Esophagus mucosa (tissue), 1 donor: ENCODE data around the gene C2orf42. TPM values are rescaled to one million over a fixed set of nuclear protein-coding genes. Genes with fewer than 3 reads are reported as not detected.
A peak's percentile ranks its signal among the peaks of the same experiment; 100 is the strongest.
"Not testable (repeated sequence)": the region's sequence is repeated elsewhere in the genome, so short reads cannot be mapped to it uniquely, and the experiment has no call there.

Source experiments
- ATAC-seq: fragments of 200-7000 bp; cut with Tn5 transposase; one replicate; pipeline ENCODE4 v1.9.1; 2020
- total RNA-seq: library from RNA; stranded (reverse); gene quantifications from one replicate; pipeline ENCODE4 v1.2.4, GENCODE V29; 2023
- donor health status: DM: yes; HTN: yes; CAD: no.

Gene C2orf42
- 4.9 TPM for total RNA-seq

DNA sequence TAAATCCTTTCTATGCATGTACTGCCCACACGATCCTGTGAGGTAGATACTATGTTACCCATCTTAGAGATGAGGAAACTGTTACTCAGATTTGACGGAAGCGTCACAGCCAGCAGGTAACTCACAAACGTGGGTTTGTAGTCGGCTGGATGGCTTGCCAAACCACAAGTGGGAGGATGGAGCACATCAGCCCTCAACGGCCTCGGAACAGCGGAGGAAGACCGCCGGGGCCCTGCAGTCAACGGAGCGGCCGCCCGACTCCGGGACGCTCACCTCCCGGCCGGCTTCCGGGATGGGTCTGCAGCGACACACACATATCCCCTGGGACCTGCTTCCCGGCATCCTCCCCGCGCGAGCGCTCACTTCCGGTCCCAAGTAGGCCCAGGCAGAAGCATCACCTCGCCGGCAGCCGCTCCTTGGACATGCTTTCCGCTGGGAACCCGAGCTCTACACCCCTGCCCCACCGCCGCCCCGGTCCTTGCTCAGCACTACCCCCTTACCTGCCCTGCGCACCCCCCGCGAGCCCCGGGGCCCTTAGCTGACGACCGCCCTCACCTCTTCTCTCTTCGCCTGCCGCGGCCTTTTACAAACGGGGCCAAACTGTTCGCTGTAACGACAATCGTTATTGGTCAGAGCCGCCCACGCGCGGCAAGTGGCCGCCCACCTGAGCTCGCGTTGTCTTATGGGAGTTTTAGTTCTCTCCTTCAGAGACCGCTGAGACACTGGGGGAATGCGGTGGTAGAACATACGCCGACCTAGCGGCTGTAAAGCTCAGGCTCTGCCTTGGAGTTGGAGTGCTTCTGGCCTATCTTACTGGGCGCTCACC is at the start of gene C2orf42:
TSS of gene C2orf42 (minus strand) at position 602 of the 826 bp plus-strand sequence. CDS start 9,034 bp downstream, outside the sequence.
- ATAC-seq, result peak; percentile 97

DNA sequence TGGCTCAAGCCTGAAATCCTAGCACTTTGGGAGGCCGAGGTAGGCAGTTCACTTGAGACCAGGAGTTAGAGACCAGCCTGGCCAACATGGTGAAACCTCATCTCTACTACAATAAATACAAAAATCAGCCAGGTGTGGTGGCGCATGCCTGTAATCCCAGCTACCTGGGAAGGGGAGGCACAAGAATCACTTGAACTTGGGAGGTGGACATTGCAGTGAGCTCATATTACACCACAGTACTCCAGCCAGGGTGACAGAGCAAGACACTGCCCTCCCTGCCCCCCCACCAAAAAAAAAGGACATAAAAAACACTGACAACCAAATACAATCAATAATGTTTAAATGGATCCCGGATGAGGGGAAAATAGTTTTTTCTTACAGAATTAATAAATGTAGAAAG is 49.8 kb upstream of the C2orf42 start:
- no peak for ATAC-seq

GRCh38 chr2:70233926-70234325 is 43.1 kb upstream of the C2orf42 start:
- no peak for ATAC-seq

DNA sequence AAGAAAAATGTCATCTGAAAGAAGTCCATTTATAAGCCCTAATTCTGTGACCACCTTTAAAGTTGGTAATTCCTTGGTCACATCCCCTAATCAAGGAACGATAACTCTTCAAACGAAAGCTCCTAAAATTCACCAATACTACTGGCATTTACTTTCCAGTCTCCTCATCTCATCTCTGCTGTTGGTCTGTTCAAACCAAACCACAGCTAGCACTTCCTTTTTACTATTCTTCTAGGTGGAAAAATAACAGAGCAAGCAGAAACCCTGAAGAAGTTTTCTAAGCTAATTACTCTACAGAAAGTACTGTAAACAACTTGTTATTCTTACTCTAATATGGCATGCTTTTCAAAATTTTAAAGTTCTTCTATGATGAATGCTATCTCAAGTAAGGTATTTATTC is 36.0 kb upstream of the C2orf42 start:
- no peak for ATAC-seq

GRCh38 chr2:70223305-70223704 is 32.5 kb upstream of the C2orf42 start:
- not testable (repeated sequence) for ATAC-seq

DNA sequence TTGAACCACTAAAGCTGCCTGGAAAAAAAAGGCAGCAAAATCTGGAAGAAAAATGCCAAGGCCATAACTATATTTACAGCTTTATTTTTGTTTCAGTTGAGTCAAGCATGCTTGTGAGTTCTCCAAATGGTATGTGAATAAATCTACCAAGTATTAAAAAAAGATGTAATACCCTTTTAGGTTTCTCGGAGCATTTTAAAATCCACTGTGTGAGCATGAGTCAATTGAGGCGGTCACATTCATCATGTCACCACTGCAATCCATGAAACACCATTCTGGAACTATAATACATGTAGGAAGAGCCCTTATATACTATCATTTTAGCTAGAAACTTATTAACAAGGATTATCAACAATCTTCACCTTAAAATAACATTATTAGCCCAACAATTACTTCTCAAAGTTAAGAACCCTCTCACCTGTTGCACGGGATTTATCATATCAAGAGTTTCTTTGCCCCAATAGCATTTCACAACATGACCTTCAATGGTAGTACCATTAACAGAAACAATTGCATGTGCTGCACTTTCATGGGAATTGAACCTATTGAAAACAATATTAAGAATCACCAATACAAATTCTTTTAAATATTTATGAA is 24.2 kb upstream of the C2orf42 start:
- ATAC-seq, result no peak

DNA sequence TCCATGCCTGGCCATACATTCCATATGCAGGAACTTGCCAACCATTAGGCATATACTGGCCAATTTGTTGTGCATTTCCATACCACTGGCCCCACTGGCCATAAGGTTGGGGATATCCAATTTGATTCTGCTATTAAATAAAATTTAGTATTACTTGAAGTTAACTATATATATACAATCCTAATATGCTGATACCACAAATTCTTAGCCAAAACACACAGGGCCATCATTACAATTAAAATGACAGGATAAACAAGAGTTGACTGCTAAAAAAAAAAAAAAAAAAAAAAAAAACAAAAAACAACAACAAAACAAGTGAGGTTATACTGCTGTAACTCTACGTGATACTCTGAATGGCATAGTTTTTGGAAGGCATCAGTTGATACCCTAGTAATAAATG is 23.5 kb upstream of the C2orf42 start:
- ATAC-seq, result no peak

- ATAC-seq, result no peak
Measured at GRCh38 chr2:70212298-70212932, 21.6 kb upstream of the C2orf42 start.

- no peak for ATAC-seq
Measured at GRCh38 chr2:70211595-70211994, 20.8 kb upstream of the C2orf42 start.

DNA sequence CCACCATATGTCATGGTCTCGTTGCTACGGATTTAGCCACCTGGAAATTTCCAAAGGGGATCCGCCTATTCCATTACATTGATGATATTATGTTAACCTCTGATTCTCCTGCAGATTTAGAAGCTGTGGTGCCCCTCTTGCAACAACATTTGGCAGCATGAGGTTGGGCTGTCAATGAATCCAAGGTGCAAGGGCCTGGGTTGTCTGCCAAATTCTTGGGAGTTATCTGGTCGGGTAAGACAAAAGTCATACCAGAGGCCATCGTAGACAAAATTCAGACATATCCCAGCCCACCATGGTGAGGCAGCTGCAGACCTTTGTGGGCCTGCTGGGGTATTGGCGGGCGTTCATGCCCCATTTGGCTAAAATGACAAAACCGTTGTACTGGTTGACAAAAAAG is 13.6 kb upstream of the C2orf42 start:
- no peak for ATAC-seq

DNA sequence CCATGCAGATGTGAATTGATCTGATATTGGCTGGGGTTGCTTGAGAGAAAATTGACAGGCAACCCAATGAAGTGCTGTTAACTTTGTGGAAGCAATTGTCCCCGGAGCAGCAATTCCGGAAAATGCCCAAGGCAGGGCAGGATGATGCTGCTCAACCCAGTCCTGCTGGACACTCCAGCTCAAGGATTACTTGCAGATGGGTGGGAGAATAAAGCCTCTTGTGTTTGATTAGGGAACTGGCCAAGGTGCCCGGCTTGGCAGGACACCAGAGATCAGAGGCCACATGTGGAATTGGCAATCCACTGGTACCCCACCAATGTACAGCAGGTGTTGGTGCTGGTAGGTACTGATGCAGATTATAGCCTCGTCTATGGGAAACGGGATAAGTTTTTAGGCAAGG is 12.3 kb upstream of the C2orf42 start:
- ATAC-seq, result no peak

- peak; percentile 54 for ATAC-seq
Measured at GRCh38 chr2:70202236-70202806, 11.5 kb upstream of the C2orf42 start.

- peak; percentile 19 for ATAC-seq
Measured at GRCh38 chr2:70201831-70202230, 11.0 kb upstream of the C2orf42 start.

DNA sequence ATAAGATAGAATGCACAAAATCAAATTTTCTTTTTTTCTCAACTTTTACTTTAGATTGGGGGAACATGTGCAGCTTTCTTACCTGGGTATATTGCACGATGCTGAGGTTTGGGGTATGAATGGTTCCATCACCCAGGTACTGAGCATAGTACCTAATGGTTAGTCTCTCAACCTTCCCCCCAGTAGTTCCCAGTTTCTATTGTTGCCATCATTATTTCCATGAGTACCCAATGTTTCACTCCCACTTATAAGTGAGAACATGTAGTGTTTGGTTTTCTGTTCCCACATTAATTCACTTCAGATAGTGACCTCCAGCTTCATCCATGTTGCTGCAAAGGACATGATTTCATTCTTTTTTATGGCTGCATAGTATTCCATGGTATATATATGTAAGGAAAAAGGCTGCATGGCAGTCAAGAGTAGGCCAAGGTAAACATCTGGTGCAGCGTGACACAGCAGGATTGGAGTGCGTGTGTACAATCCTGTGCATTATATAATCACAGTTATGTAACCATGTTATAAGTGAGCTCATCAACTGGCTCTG is 10.5 kb upstream of the C2orf42 start:
- ATAC-seq, result peak; percentile 15

DNA sequence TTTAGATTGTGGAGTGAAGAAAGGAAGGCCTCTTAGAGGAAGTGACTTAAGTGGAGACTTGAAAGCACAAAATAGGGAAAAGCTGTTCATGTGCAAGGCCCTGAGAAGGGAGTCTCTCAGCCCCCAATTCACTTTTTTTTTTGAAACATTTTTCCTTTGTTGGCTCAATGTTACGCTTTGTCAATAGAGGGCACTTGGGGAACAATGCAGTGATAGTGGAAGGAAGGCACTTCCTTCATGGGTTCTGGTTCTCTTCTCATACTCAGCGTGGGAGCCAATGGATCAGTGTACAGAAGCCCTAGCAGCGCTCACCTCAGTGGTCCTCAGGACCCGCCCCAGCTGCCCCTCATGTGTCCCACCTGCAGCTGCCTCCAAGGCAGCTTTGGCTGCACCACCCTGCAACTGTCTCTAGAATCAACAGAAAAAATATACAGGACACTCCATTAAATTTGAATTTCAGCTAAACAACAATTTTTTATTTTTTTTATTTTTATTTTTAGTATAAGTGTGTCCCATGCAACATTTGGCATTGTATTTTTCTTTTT is 8.6 kb upstream of the C2orf42 start:
- no peak for ATAC-seq

DNA sequence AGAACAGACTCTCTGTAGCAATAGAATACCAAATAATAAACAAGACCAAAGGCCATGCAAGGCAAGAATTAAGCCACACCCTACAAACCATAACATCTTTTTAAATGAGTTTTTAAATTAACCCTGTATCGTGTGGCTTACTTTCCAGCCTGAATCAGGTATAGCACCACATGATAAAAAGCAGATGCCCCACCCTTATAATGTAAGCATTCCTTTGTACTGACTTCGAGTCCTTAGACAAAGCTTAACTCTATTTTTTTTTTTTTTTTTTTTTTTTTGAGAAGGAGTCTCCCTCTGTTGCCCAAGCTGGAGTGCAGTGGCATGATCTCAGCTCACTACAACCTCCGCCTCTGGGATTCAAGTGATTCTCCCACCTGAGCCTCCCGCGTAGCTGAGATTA is 1.7 kb upstream of the C2orf42 start:
- peak; percentile 22 for ATAC-seq

GRCh38 chr2:70191244-70191735 is 471 bp upstream of the C2orf42 start:
- no peak for ATAC-seq

- no peak for ATAC-seq
Measured at GRCh38 chr2:70188460-70188859, 2.4 kb downstream of the C2orf42 start.

DNA sequence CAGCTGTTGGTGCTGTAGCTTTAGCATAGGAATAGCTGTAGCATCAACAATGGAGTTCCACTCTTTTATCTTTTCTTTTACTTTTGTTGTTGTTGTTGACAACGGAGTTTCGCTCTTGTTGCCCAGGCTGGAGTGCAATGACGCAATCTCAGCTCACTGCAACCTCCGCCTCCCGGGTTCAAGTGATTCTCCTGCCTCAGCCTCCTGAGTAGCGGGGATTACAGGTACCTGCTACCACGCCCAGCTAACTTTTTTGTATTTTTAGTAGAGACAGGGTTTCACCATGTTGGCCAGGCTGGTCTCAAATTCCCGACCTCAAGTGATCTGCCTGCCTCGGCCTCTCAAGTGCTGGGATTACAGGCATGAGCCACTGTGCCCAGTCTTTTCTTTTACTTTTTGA is 3.6 kb downstream of the C2orf42 start:
- ATAC-seq, result not testable (repeated sequence)

DNA sequence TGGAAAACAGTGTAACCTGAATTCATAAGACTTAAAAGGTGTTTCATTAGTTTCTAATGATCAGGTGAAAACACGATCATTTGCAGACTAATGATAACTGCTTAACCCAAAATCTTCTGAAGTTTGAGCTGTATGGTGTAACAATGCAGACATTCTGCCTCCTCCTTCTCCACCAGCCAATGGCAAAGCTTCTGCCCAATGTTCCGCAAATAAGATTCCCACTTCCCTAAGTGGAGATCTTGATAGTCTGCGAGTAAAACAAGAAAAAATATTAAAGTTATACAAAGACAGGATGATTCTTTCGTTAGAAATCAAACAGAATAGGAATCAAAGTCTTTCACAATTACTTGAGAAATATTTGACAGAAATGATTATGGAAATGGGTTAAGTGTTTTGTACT is 8.1 kb downstream of the C2orf42 start:
- ATAC-seq, result no peak

DNA sequence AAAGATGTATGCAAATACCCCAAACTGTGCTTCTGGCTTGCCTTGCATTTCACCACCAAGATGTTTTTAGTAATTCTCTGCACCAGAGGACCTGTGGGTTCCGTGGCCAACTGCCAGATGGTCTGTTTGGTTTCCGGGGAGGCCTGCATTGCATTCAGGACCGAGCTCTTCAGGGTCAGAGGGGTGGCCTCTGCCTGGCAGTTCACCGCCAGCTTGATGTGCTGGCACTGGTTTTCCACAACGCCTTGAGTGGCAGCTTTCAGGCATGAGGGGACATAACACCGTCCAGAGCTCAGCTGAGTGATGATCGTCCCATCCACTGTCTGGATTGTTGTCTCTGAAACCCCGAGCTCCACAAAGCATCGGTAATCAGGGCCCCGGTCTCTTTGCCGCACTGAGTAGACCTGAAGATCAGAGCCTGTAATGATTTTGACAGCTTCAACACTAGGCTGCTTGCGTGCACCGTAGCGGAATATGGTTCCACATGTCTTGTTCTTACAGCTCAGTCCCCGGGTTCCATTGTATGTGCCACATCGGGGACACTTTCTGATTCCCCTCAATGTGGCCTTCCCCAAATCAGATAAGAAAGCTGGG is 9.4 kb downstream of the C2orf42 start:
- peak; percentile 17 for ATAC-seq

GRCh38 chr2:70173520-70173919 is 17.3 kb downstream of the C2orf42 start:
- no peak for ATAC-seq
